Rectal smooth muscle tissue (tissue), 1 donor: ENCODE data around the gene PLA2G2C.

Experiments
- H3K27ac ChIP-seq: one replicate; pipeline ENCODE4 v1.7.0; 2013; ENCODE audit warnings: low read depth, low read length, inconsistent platforms
- H3K27me3 ChIP-seq: one replicate; pipeline ENCODE4 v1.7.0; 2013; ENCODE audit warnings: low read length; ENCODE audit not compliant: control insufficient read depth, insufficient read depth
- H3K36me3 ChIP-seq: one replicate; pipeline ENCODE4 v1.7.0; 2013; ENCODE audit warnings: low read length; ENCODE audit not compliant: control insufficient read depth, insufficient read depth
- H3K4me1 ChIP-seq: one replicate; pipeline ENCODE4 v1.7.0; 2013; ENCODE audit warnings: low read length; ENCODE audit not compliant: control insufficient read depth, insufficient read depth
- H3K4me3 ChIP-seq: one replicate; pipeline ENCODE4 v1.7.0; 2013; ENCODE audit warnings: low read length
- H3K9ac ChIP-seq: one replicate; pipeline ENCODE4 v1.7.0; 2013; ENCODE audit warnings: low read length

The PLA2G2C gene

GRCh38 chr1:20179371-20180128, 6.8 kb downstream of the PLA2G2C start:
- H3K36me3 ChIP-seq, result no peaks in the 10 kb centered on the region
- no peak overlapping the region for H3K4me3 ChIP-seq
- no peak overlapping the region for H3K9ac ChIP-seq
- peaks cover 21% of the 10 kb centered on the region for H3K4me1 ChIP-seq
- H3K27me3 ChIP-seq, result no peaks in the 10 kb centered on the region
- peak overlapping the region; percentile 72 for H3K27ac ChIP-seq

- Histone ChIP-seq H3K4me3 (no peak overlapping the region), H3K27me3 (no peaks in the 10 kb centered on the region), H3K36me3 (no peaks in the 10 kb centered on the region), H3K27ac (peak overlapping the region; percentile 72), H3K4me1 (peaks cover 17% of the 10 kb centered on the region), H3K9ac (no peak overlapping the region)
Observed at GRCh38 chr1:20178634-20179370, 7.5 kb downstream of the PLA2G2C start.

- no peaks in the 10 kb centered on the region for H3K36me3 ChIP-seq
- H3K4me1 ChIP-seq, result peaks cover 7% of the 10 kb centered on the region
- no peak overlapping the region for H3K4me3 ChIP-seq
- peak overlapping the region; percentile 49 for H3K27ac ChIP-seq
- H3K27me3 ChIP-seq, result no peaks in the 10 kb centered on the region
- H3K9ac ChIP-seq, result no peak overlapping the region
Observed at GRCh38 chr1:20174937-20175666, 11.2 kb downstream of the PLA2G2C start.

GRCh38 chr1:20172033-20172590, 14.2 kb downstream of the PLA2G2C start:
- H3K27ac ChIP-seq, result no peak overlapping the region
- peaks cover under 1% of the 10 kb centered on the region for H3K27me3 ChIP-seq
- no peak overlapping the region for H3K4me3 ChIP-seq
- no peak overlapping the region for H3K9ac ChIP-seq
- H3K36me3 ChIP-seq, result no peaks in the 10 kb centered on the region
- peaks cover 3% of the 10 kb centered on the region for H3K4me1 ChIP-seq

GRCh38 chr1:20169932-20170331, 16.4 kb downstream of the PLA2G2C start:
- H3K9ac ChIP-seq, result no peak overlapping the region
- H3K4me3 ChIP-seq, result no peak overlapping the region
- H3K27ac ChIP-seq, result no peak overlapping the region
- H3K27me3 ChIP-seq, result peaks cover 3% of the 10 kb centered on the region
- H3K36me3 ChIP-seq, result no peaks in the 10 kb centered on the region
- H3K4me1 ChIP-seq, result peaks cover 13% of the 10 kb centered on the region

- Histone ChIP-seq H3K27me3 (peaks cover 3% of the 10 kb centered on the region), H3K27ac (no peak overlapping the region), H3K36me3 (no peaks in the 10 kb centered on the region), H3K9ac (no peak overlapping the region), H3K4me1 (peaks cover 10% of the 10 kb centered on the region), H3K4me3 (no peak overlapping the region)
Observed at GRCh38 chr1:20168564-20169491, 17.5 kb downstream of the PLA2G2C start.

GRCh38 chr1:20167126-20167525, 19.2 kb downstream of the PLA2G2C start:
- no peak overlapping the region for H3K9ac ChIP-seq
- no peaks in the 10 kb centered on the region for H3K36me3 ChIP-seq
- H3K27ac ChIP-seq, result peak overlapping the region; percentile 73
- no peak overlapping the region for H3K4me3 ChIP-seq
- H3K27me3 ChIP-seq, result peaks cover 3% of the 10 kb centered on the region
- H3K4me1 ChIP-seq, result peaks cover 10% of the 10 kb centered on the region

GRCh38 chr1:20166051-20166450, 20.3 kb downstream of the PLA2G2C start:
- H3K4me3 ChIP-seq, result peak overlapping the region; percentile 0
- no peak overlapping the region for H3K9ac ChIP-seq
- peak overlapping the region; percentile 73 for H3K27ac ChIP-seq
- peaks cover 3% of the 10 kb centered on the region for H3K27me3 ChIP-seq
- H3K36me3 ChIP-seq, result no peaks in the 10 kb centered on the region
- peaks cover 10% of the 10 kb centered on the region for H3K4me1 ChIP-seq

- H3K36me3 ChIP-seq, result no peaks in the 10 kb centered on the region
- H3K27me3 ChIP-seq, result peaks cover 3% of the 10 kb centered on the region
- H3K4me3 ChIP-seq, result peak overlapping the region; percentile 0
- H3K27ac ChIP-seq, result peak overlapping the region; percentile 73
- peaks cover 10% of the 10 kb centered on the region for H3K4me1 ChIP-seq
- H3K9ac ChIP-seq, result no peak overlapping the region
Observed at GRCh38 chr1:20165522-20165951, 20.8 kb downstream of the PLA2G2C start.

- H3K27me3 ChIP-seq, result peaks cover 3% of the 10 kb centered on the region
- H3K9ac ChIP-seq, result no peak overlapping the region
- H3K4me1 ChIP-seq, result peaks cover 10% of the 10 kb centered on the region
- no peak overlapping the region for H3K4me3 ChIP-seq
- H3K36me3 ChIP-seq, result no peaks in the 10 kb centered on the region
- peak overlapping the region; percentile 73 for H3K27ac ChIP-seq
Observed at GRCh38 chr1:20164694-20165202, 21.6 kb downstream of the PLA2G2C start.

- Histone ChIP-seq H3K4me1 (no peaks in the 10 kb centered on the region), H3K27me3 (no peaks in the 10 kb centered on the region), H3K9ac (no peak overlapping the region), H3K36me3 (no peaks in the 10 kb centered on the region), H3K4me3 (no peak overlapping the region), H3K27ac (no peak overlapping the region)
Observed at GRCh38 chr1:20160034-20160433, 26.3 kb downstream of the PLA2G2C start.
